WI38 (cell line): ENCODE measurements around the gene MYL4.

Source experiments
- H3K4me3 ChIP-seq: 2 replicates; pipeline ENCODE4 v1.5.1; 2011; ENCODE audit warnings: low read depth, mild to moderate bottlenecking, control low read depth, low read length
- CTCF ChIP-seq: IDR thresholded peaks from 2 replicates; pipeline ENCODE4 v1.5.1; 2012; ENCODE audit warnings: low read depth, mild to moderate bottlenecking, control low read depth, low read length

The MYL4 gene

GRCh38 chr17:47272491-47272890 is 63.3 kb downstream of the MYL4 start:
- no peak for TF ChIP-seq CTCF
- no peak overlapping the region for H3K4me3 ChIP-seq

GRCh38 chr17:47273245-47273644 is 64.1 kb downstream of the MYL4 start:
- H3K4me3 ChIP-seq: no peak overlapping the region
- no peak for TF ChIP-seq CTCF
